ENCODE measurements around the gene KIF18B.

Gene KIF18B

DNA sequence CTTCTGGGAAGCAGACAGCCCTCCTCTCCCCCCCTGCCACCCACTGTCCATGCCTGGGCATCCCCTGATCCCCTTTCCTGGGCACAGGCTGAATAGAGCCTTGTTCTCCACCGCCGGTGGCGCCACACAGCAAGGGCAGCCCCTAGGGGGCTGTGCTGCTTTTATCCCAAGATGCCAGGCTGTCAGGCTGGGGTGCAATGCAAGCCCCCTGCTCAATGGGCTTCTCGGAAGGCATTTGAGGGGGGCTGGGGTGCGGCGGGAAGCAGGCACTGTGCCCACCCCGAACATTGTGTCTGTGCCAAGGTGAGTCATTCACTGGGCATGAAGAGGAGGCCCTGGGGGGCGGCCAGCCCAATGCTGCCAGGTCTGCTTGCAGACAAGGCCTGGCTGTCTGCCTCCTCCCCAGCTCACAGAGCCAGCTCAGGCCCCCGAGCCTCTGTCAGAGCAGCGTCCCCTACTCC lies 30.8 kb downstream of the KIF18B start:
- no peak for DNase-seq

DNA sequence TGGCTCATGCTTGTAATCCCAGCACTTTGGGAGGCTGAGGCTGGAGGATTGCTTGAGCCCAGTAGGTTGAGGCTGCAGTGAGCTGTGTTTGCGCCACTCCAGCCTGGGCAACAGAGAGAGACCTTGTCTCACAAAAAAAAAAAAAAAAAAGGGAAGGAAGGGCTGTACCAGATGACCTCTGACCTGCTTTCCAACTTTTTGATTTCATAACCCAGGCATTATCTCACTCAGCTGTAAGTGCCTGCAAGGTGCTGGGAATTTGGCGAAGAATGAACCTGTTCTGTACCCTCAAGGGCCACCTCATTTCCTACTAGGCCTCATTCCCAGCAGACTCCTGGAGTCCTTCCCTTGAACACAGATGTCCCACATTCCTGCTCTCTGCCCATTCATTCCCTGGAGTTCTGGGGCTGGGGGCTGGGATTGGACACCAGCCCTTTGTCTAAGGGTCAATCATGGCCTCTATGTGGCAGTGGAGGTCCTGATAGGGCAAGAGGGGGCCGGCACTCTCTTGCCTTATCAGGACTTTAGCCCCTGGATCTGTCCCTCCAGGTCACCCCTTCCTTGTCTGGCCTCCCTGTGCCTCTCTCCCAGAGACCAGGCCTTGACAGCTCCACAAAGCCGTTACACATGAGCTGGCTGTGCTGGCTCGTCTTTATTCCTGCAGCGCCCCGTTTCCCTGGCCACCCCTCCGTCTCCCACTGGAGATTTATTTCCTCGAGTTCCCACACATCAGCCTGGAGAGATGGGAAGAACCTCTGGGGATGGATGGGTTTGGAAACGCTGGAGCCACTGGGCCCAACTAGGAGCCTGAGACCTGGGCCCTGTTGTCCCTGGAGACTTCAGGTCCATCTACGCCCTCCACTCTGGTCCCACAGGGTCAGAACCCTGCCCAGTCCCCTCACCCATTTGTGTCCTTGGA lies 31.5 kb downstream of the KIF18B start:
- DNase-seq, result no peak

DNA sequence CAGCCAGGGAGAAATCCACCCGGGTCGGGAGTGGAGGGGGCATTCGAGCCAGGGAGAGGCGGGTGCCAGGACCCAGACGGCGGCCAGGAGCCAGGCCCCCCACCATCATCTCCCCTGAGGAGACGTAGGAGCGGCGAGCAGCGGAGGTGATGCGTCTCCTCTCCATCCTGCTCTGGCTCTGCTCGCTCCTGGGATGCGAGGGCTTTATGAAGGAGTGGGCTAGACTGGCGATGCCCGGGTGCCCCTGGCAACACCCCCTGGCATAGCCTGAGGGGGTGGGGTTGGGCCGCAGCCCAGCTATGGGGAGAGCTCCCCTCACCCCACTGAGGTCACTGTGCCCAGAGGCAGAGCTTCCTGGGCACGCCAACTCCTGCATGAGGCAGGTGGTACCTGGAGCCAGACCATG lies 32.2 kb downstream of the KIF18B start, which contains the start of gene GFAP:
GFAP (minus strand) TSS at position 180 of the 406 bp plus-strand sequence; CDS start at position 166, 14 bp downstream.
- no peak for DNase-seq

DNA sequence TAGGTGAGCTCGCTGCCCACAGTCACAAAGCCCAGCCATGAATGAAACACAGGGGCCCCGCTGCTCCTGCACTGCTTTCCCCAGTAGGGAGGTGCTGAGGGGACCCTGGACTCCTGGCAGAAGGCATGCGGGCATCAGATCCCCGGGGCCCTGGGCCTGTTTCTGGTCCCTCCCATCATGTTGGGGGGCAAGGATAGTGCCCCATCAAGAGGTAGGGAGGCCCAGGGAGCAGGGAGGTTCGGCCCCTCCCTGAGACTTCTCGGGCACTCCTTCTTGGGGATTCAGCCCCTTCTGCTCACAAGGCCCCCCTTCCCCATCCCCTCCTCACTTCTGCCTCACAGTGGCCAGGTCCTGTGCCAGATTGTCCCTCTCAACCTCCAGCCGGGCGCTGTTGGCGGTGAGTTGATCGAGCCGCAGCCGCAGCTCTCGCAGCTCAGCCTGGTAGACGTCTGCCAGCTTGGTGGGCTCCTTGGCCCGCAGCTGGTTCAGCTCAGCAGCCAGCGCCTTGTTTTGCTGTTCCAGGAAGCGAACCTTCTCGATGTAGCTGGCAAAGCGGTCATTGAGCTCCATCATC lies 32.8 kb downstream of the KIF18B start:
- DNase-seq, result no peak

DNA sequence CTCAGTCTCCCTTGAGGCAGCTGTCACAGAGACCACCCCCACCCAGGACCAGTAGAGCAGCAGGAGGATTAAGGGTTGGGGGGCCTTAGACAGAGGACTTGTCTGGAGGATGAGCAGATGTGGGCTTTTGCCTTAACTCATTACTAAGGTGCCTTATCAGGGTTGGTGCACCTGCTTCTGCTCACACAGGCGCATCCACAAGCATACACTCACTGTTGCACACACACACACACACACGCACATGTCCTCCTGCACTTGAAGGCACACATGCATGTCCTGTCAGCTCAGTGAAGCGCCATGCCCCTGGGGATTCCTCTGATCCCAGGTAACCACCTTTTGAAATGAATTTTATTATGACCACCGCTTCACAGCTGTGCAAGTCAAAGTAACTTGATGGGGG lies 33.4 kb downstream of the KIF18B start:
- DNase-seq, result no peak

DNA sequence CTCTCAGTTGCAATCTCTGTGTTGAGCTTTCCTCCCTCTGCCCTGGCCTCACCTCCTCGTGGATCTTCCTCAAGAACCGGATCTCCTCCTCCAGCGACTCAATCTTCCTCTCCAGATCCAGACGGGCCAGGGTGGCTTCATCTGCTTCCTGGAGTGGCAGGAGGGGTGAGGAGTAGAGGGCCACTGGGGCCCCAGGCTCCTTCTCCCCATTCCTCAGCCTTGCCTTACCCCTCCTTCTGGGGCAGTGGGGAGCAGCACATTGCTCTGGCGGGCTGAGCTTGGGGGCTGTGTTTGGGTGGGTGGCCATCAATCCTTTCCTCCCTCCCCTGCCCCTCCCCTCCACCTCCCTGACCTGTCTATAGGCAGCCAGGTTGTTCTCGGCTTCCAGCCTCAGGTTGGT lies 33.9 kb downstream of the KIF18B start:
- no peak for DNase-seq

DNA sequence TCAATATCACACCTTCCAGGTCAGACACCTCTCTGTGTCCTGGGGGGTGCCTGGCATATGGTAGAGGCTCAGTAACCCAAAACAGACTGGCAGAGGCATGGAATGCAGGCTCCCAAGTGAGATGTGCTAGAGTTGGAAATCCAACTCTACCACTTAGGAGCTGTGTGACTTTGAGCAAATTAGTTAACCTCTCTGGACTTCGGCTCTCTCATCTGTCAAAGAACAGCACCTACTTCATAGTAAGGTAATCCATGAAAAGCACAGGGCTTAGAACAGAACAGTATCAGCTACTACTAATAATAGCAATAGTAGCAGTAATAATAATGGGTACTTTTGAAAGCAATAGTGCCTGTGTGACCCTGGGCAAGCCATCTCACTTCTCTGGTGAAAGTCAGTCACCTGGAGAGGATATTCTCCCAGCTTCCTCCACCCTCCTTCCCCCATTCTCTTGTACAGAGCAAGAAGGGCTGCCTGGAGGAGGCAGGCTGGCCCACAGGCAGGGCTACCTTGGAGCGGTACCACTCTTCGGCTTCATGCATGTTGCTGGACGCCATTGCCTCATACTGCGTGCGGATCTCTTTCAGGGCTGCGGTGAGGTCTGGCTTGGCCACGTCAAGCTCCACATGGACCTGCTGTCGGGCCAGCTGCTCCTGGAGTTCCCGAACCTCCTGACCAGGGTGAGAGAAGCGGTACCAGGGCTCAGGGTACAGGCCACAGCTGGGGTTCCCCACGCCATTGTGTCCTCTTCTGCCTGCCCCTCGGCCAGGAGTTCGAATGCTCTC lies 34.6 kb downstream of the KIF18B start:
- no peak for DNase-seq

DNA sequence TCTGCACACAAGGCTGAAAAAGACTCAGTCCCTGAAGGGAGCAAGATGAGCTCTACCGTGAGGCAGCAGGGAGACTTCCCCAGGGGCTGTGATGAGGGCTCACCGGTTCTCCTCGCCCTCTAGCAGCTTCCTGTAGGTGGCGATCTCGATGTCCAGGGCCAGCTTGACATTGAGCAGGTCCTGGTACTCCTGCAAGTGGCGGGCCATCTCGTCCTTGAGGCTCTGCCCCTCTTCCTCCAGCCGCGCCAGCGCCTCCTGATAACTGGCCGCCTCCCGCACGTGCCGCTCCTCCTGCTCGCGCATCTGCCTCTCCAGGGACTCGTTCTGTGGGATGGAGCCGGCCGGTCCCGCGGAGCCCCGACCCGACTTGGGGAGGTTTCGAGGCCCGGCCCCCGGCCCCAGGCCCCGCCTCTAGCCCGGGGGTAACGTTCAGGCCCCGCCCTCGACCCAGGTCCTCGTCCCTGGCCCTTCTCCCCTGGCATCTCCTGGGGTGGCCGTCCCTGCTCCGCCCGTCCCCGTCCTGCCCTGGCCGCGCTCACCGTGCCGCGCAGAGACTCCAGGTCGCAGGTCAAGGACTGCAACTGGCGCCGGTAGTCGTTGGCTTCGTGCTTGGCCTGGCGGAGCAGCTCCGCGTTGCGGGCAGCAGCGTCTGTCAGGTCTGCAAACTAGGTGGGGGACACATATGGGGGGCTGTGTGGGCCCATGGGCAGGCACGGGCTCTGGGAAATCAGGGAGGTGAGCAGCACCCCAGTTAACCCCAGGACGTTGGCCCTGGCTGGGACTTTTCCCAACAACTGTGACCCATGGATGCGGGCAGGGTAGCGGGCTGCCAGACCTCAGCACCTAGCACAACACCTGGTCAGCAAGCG lies 36.2 kb downstream of the KIF18B start:
- DNase-seq, result peak; percentile 50

DNA sequence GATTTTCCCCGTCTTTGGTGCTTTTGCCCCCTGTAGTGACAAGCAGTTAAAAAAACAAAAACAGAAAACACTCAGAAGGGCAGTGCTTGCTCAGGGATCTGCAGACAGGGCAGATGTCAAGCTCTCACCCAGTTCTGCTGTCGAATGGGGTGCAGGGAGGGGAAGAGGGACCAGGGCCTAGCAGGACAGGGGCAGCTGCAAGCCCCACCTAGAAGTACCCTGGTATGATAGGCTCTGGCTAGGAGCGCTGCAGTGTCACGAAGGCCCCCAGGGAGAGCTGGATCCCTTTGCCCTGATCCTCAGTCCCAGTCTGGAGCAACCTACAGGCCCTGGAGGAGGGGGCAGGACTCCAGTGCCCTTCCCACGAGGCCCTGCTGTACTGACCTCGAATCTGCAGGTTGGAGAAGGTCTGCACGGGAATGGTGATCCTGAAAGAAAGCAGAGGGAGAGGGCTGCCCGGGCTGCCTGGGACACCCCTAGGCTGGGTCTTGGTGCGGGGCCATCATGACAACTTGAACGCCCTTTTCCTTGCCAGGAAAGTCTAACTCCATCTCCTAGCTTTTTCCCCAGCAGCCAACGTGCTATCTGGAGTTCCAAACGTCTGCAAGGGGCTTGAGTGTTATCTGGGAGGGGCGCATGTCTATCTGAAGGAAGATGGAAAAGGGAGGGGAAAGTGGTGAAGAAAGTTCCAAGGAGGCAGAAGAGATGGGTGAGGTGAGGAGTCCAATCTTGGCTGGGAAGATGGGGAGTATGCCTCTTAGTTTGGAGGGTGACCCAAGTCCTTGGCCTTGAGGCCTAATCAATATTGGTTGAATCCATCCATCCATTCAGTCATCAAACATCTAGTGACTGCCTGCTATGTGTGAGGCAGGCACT lies 37.1 kb downstream of the KIF18B start:
- DNase-seq, result no peak

DNA sequence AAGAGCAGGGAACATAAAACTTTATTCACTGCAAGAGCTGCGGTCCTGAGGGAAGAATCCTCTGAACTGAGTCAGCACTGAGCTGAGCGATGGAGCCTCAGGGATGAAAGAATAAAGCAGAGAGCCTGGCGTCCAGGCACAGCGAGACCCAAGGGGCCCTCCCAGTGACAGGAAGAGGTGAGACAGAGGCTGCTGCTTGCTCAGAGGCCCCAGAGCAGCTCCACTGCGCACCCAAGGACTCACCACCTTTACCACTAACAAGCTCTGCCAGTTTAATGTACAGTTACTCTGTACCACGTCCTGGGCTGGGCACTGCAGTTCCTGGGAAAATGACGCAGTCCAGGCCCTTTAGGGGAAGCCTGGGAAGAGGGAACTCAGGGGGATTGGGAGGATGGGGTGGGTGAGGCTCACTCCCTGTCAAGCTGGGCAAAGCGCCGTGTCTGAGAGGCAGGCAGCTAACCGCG lies 37.9 kb downstream of the KIF18B start:
- DNase-seq, result no peak

DNA sequence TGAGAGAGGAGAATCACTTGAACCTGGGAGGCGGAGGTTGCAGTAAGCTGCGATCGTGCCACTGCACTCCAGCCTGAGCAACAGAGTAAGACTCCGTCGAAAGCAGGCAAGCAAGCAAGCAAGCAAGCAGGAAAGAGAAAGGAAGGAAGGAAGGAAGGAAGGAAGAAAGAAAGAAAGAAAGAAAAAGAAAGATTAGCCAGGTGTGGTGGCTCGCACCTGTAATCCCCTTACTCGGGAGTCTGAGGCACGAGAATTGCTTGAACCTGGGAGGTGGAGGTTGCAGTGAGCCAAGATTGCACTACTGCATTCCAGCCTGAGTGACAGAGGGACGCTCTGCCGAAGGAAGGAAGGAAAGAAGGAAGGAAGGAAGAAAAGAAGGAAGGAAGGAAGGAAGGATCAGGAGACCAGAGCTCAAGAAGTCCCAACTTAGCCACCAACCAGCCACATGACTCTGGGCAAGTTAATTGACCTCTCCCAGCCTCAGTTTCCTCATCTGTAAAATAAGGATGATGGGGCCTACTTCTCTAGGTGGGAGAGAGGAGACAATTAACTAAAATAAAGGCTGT lies 38.7 kb downstream of the KIF18B start:
- DNase-seq, result no peak

DNA sequence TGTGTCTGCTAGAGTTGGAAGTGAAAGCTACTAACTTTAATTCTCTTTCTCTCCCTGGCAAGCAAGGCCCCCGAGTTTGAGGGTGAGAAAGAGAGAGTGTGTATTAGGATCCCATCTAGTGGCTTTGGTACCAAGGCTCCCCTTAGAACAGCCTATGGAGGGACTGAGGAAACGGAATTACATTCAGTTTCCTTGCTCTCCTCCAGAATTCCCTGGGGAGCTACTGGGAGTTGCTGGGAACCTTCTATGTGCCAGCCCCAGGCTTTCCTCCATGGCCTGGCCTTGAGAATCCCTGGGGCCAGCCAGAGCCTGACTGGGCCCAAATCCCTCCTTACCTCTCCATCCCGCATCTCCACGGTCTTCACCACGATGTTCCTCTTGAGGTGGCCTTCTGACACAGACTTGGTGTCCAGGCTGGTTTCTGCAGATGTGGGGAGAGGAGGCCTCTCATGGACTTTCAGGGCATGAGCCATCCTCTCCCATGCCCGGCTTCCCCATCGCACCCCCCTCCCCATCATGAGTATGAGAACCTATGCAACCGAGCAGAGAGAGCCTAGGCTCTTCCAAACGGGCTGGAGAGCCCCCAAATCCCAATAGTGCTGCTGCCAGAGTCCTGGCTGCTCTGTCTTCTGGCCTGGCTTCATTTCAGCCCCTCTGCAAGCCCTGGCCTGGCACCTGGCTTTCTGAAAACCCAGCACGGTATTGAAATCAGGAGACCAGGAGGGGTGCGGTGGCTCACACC lies 39.7 kb downstream of the KIF18B start:
- no peak for DNase-seq

DNA sequence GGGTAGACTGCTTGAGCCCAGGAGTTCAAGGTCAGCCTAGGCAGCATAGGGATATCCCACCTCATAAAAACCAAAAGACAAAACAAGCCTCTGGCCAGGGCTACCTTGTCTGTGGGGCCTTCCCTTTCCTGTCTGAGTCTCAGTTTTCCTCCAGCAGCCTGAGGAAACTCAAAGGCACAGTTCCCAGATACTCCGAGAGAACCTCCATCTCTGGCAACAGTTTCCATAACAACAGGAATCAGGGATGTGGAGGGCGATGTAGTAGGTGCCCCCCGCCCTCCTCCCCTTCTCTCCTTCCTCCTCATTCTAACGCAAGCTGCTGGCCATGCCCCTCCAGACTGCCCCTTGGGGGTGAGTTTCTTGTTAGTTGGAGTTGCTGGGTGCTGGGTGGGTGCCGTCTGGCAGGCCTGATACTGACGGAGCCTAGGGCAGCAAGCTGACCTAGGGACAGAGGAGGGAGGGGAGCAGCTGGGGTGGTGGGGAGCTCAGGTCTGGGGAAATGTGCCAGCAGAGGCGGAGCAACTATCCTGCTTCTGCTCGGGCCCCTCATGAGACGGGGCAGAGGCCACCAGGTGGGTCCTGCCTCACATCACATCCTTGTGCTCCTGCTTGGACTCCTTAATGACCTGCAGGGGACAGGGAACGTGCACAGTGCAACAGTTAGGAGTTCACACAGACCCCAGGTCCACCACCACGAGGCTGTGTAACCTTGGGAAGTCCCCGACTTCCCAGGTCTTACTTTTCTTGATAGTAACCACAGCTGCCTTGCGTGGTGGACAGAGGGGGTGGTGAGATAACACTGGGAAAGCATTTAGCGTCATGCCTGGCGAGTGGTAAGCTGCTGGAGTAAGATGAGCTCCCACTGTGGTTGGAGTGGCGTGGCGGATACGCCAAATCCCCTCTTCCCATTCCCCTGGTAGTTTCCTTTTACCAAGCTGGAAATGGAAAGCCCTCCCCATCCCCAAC lies 40.5 kb downstream of the KIF18B start:
- no peak for DNase-seq

DNA sequence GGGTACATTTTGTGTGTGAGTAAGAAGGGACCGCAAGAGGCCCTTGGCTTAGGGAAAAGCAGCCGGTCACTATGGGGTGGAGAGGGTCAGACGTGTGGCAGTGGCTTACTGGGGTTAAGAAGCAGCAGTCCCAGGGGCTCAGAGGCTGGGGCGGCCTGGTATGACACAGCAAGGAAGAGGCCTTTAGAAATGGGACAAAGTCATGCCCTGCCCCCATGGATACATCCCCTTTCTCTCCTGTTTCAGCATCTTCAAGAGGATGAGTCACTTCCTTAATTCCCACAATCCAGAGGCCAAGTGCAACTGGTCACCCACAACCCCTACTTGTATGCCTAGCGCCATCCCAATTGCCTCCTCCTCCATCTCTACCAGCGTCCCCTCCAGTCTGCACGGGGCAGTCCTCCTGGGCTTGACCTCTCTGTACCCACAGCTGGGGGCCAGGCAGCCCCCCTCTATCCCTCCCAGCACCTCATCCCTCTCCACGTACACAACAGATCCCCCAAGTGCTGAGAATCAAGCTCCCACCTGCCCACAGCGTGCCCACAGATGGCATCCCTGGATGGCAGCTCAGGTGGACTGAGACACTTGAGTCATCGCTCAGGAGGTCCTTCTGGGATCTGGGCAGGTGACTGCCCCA lies 41.4 kb downstream of the KIF18B start:
- no peak for DNase-seq

DNA sequence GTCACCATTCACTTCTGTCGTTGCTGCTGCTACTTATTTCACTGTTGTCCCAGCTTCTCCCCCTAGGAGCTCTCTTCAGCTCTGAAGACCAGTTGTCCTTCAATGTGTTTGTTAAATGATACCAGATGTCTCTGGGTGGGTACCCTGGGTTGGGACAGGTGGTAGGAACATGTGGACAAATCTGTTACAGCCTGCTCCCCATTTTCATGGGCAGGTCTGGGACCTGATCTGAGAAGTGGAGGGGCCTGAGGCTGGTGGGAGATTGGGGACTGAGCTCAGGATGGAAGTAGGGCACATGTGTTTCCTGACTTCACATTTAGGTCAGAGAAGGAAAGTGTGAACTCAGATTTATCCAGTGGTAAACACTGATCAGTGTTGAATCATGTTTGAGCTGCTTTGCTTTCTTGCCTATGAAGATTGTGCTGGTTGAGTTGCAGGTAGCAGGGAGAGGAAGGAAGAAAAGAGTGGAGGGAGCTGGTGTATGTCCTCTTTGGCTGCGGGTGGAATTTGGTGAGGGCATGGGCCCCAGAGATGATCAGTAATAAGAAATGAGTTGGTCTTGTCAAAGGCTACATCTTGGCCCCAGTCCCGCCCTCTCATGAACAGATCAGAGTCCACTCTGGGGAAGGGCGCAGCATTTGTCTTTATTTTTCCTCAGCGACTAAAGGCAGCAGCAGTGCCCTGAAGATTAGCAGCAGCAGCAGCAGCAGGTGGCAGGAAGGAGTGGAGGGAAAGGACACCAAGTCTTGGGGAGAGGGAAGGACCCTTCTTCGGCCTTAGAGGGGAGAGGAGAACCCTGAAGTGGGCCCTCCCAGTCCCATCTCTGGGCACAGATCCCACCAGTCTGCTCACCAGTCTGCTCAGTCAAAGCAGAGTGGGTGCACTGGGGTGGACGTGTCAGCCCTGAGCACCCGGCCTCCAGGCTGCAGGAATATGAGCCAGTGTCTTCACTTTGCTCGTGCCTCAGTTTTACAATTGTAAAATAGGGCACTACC lies 42.3 kb downstream of the KIF18B start:
- no peak for DNase-seq

DNA sequence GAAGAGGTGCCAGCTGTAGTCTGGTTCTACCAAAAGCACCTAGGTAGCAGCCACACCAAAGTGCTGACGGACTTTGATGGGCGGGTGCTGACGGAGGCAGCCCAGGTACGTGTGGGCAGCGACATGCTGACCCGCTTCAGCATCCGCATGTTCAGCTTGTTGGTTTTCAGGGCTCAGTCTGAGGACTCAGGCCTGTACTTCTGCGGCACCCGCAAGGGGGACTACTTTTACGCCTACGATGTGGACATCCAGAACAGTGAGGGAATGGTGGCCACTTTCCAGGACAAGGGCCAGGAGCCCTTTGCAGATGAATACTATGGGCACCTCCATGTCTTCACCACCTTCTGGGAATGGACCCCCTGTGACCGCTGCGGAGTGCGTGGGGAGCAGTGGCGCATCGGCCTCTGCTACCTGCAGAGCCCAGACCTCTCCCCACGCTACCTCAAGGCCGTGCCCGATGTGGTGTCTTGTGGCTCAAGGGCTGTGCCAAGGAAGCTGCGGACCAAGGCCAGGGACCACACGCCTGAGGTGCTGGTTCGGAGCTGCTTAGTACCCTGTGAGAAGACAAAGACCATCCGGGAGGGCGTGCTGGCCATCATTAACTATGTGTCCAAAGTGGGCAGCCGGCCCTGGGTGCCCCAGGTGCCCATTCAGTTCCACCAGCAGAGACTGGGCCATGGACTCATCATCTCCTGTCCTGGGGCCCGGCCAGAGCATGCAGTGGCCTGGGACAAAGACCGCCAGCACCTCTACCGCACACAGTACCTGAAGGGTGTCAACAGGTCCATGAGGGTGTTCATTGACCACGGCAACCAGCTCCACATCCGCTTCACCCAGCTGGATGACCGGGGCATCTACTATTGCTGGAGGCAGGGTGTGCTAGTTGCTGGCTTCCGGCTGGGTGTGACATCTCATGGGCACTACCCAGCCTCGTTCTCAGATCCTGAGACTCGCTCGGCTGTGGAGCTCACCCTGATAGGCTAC lies 43.3 kb downstream of the KIF18B start:
- no peak for DNase-seq

Measured in activated CD4-positive, CD25-positive, alpha-beta regulatory T cell treated with anti-CD3 and anti-CD28 coated beads, Interleukin-2, amount 50 U/mL, for 72 hours (primary cell).